HEK293 (cell line): ENCODE measurements around the gene SEC23B.

Experiments
- CTCF ChIA-PET: fragments of 350-600 bp; formaldehyde crosslinking; extraction: SDS; loops from one replicate; lab custom pipeline; 2021; ENCODE audit warnings: antibody characterized with exemption; lab: Yijun Ruan, JAX
- POLR2A ChIA-PET: fragments of 300-600 bp; formaldehyde crosslinking; extraction: SDS; loops from one replicate; lab custom pipeline; 2020; ENCODE audit warnings: antibody characterized with exemption, inconsistent platforms; lab: Yijun Ruan, JAX
- H3K27ac ChIP-seq: fragments of 200-500 bp; sonication (Bioruptor generic); 2 replicates; pipeline ENCODE4 v1.5.1; 2014; ENCODE audit warnings: low read depth, low read length, control low read depth, inconsistent platforms; ENCODE audit errors: extremely low read depth
- H3K36me3 ChIP-seq, 2 experiments: fragments of 200-500 bp in 1 of 2; sonication (Bioruptor generic) in 1 of 2; 1 replicate in 1 of 2; 2 replicates in 1 of 2; pipeline ENCODE4 v1.5.1; 2014 to 2017; ENCODE audit warnings: inconsistent platforms in 2 of 2, low read length in 2 of 2; ENCODE audit not compliant: control insufficient read depth in 2 of 2, insufficient read depth in 1 of 2
- H3K4me1 ChIP-seq: fragments of 200-500 bp; sonication (Bioruptor generic); 2 replicates; pipeline ENCODE4 v1.5.1; 2014; ENCODE audit warnings: mild to moderate bottlenecking, low read length, inconsistent platforms; ENCODE audit not compliant: control insufficient read depth, insufficient read depth
- H3K4me3 ChIP-seq: 2 replicates; pipeline ENCODE4 v1.5.1; 2011; ENCODE audit warnings: low read depth, mild to moderate bottlenecking, control low read depth, low read length, moderate library complexity
- H3K9me3 ChIP-seq: fragments of 200-500 bp; sonication (Bioruptor generic); 2 replicates; pipeline ENCODE4 v1.5.1; 2014; ENCODE audit warnings: low read depth, low read length, inconsistent platforms; ENCODE audit not compliant: control insufficient read depth, insufficient read depth
- HIC1 ChIP-seq: fragments of 450-650 bp; formaldehyde crosslinking; IDR thresholded peaks from 2 replicates; pipeline ENCODE4 v1.5.1; 2016; ENCODE audit warnings: missing biosample characterization, missing genetic modification characterization
- ZBTB20 ChIP-seq: fragments of 450-650 bp; formaldehyde crosslinking; IDR thresholded peaks from 2 replicates; pipeline ENCODE4 v1.5.1; 2016; ENCODE audit warnings: missing biosample characterization, missing genetic modification characterization
- ZNF221 ChIP-seq: fragments of 450-650 bp; formaldehyde crosslinking; IDR thresholded peaks from 2 replicates; pipeline ENCODE4 v1.5.1; 2017; ENCODE audit warnings: missing biosample characterization, missing genetic modification characterization, borderline replicate concordance
- ZNF23 ChIP-seq: fragments of 450-650 bp; formaldehyde crosslinking; IDR thresholded peaks from 2 replicates; pipeline ENCODE4 v1.5.1; 2016; ENCODE audit warnings: missing biosample characterization, missing genetic modification characterization, borderline replicate concordance
- ZNF239 ChIP-seq: fragments of 450-650 bp; formaldehyde crosslinking; IDR thresholded peaks from 2 replicates; pipeline ENCODE4 v1.5.1; 2016; ENCODE audit warnings: missing biosample characterization, missing genetic modification characterization
- ZNF266 ChIP-seq: fragments of 450-650 bp; formaldehyde crosslinking; IDR thresholded peaks from 2 replicates; pipeline ENCODE4 v1.5.1; 2016; ENCODE audit warnings: missing biosample characterization, missing genetic modification characterization, low read depth
- ZNF280D ChIP-seq: fragments of 450-650 bp; formaldehyde crosslinking; IDR thresholded peaks from 2 replicates; pipeline ENCODE4 v1.5.1; 2016; ENCODE audit warnings: missing biosample characterization, missing genetic modification characterization
- ZNF521 ChIP-seq: fragments of 450-650 bp; formaldehyde crosslinking; IDR thresholded peaks from 2 replicates; pipeline ENCODE4 v1.5.1; 2017; ENCODE audit warnings: missing biosample characterization, mild to moderate bottlenecking, missing genetic modification characterization
- ZNF555 ChIP-seq: fragments of 450-650 bp; formaldehyde crosslinking; conservative IDR thresholded peaks from 2 replicates; pipeline ENCODE4 v1.5.1; 2017; ENCODE audit warnings: missing biosample characterization, mild to moderate bottlenecking, missing genetic modification characterization, inconsistent platforms
- ZNF76 ChIP-seq: fragments of 450-650 bp; formaldehyde crosslinking; IDR thresholded peaks from 2 replicates; pipeline ENCODE4; 2016; ENCODE audit warnings: low read depth, missing biosample characterization, missing genetic modification characterization, borderline replicate concordance
- ZNF777 ChIP-seq: fragments of 450-650 bp; formaldehyde crosslinking; IDR thresholded peaks from 2 replicates; pipeline ENCODE4 v1.5.1; 2017; ENCODE audit warnings: missing biosample characterization, missing genetic modification characterization, borderline replicate concordance
- ZNF843 ChIP-seq: fragments of 450-650 bp; formaldehyde crosslinking; IDR thresholded peaks from 2 replicates; pipeline ENCODE4 v1.5.1; 2016; ENCODE audit warnings: missing biosample characterization, missing genetic modification characterization
- ZSCAN5A ChIP-seq: fragments of 450-650 bp; formaldehyde crosslinking; IDR thresholded peaks from 2 replicates; pipeline ENCODE4 v1.5.1; 2016; ENCODE audit warnings: missing biosample characterization, missing genetic modification characterization

Gene SEC23B

DNA sequence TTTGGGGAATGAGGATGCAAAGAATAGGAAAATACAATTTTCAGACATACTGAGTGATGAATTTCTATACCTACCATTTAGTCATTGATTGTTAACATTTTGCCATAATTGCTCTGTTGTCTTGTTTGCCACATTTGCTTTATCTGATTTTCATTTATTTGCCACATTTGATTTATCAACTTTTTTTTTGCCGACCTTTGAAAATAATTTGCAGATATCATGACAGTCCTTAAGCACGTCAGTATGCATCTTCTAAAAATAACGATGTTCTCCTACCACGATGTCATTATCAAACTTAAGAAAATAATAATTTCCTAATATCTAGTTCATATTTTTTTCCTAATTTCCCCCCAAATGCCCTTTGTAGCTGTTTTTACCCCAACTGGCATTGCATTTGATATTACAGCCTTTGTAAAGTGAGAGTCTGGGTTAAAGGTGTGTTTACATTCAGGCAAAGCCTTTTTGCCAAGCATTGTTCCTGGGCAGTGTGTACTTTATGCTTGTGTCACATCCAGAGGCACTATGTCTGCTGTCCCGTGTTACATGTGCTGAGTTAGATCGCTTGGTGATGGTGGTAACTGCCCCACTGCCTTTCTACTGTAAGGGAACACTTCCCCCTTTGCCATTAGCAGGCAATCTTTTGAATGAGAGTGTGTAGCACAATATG is 26.4 kb downstream of the SEC23B start:
- H3K36me3 ChIP-seq, result peaks cover 41 to 83% of the 10 kb centered on the region in 2 experiments
- ChIA-PET POLR2A (interaction anchor here (0.7 kb wide), 1 partner anchor 44 kb away, joined by 4 read pairs; no protein-coding TSS in a partner anchor), CTCF (no interaction called here)
- H3K9me3 ChIP-seq, result no peaks in the 10 kb centered on the region
- no peak overlapping the region for H3K27ac ChIP-seq
- H3K4me1 ChIP-seq, result no peaks in the 10 kb centered on the region
- TF ChIP-seq ZNF777 (tag by site-specific recombination) (no peak), ZNF280D (tag by site-specific recombination) (no peak), ZNF555 (tag by site-specific recombination) (no peak), ZNF23 (tag by site-specific recombination) (no peak), ZNF221 (no peak), ZNF239 (tag by site-specific recombination) (no peak), ZNF266 (tag by site-specific recombination) (no peak), HIC1 (no peak)
- H3K4me3 ChIP-seq, result no peak overlapping the region

DNA sequence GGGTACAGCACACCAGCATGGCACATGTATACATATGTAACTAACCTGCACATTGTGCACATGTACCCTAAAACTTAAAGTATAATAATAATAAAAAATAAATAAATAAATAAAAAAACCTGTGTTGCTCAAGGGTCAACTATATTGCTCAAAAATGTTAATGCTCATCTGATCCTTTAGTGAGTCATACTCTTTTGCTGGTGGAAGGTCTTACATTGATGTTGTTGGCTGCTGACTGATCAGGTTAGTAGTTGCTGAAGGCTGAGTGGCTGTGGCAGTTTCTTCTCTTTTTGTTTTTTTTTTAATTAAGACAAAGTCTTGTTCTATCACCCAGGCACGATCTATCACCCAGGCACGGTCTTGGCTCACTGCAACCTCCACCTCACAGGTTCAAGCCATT is 29.9 kb downstream of the SEC23B start:
- CTCF ChIA-PET, result no interaction called here
- POLR2A ChIA-PET, result no interaction called here
- Histone ChIP-seq H3K4me1 (no peaks in the 10 kb centered on the region), H3K9me3 (no peaks in the 10 kb centered on the region), H3K4me3 (no peak overlapping the region), H3K27ac (no peak overlapping the region), H3K36me3 (peaks cover 17 to 75% of the 10 kb centered on the region in 2 experiments)
- TF ChIP-seq ZSCAN5A (tag by site-specific recombination), result no peak
- TF ChIP-seq ZBTB20 (tag by site-specific recombination), result no peak
- TF ChIP-seq ZNF521 (tag by site-specific recombination), result no peak
- no peak for TF ChIP-seq ZNF843 (tag by site-specific recombination)

DNA sequence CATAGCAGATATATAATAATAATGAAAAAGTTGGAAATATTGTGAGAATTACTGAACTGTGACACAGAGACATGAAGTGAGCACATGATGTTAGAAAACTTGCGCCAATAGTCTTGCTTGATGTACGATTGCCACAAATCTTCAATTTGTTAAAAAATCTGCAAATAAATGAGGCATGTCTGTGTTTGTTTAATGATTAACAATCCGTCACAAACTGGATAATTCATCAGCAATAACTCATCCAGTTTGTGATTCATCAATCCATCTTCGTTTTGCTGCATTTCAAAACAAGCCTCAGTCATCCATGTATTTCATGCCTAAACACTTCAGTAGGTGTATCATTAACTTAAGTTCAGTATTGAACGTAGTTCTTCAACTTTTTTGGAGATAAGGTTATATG is 34.0 kb downstream of the SEC23B start:
- Histone ChIP-seq H3K27ac (no peak overlapping the region), H3K4me3 (no peak overlapping the region), H3K4me1 (no peaks in the 10 kb centered on the region)
- POLR2A ChIA-PET, result no interaction called here
- TF ChIP-seq ZNF76 (tag by site-specific recombination), result no peak
- TF ChIP-seq, all 188 proteins: peak for 0
- CTCF ChIA-PET, result interaction anchor here (0.6 kb wide), 1 partner anchor 11 kb away, joined by 3 read pairs; no protein-coding TSS in a partner anchor
- no peaks in the 10 kb centered on the region for H3K9me3 ChIP-seq
- H3K36me3 ChIP-seq, result peaks cover 8 to 78% of the 10 kb centered on the region in 2 experiments; a peak in 2 of 3 replicates
